HG02678 (cell line): ENCODE data around the gene SLC38A9.

Source experiments
- ATAC-seq: cut with Tn5 transposase; IDR thresholded peaks from one replicate; pipeline ENCODE4 v1.9.1; 2021; ENCODE audit warnings: mild to moderate bottlenecking, moderate library complexity; ENCODE audit not compliant: unreplicated experiment

Gene SLC38A9

GRCh38 chr5:55584398-55585205, 127.5 kb downstream of the SLC38A9 start:
- no peak for ATAC-seq

DNA sequence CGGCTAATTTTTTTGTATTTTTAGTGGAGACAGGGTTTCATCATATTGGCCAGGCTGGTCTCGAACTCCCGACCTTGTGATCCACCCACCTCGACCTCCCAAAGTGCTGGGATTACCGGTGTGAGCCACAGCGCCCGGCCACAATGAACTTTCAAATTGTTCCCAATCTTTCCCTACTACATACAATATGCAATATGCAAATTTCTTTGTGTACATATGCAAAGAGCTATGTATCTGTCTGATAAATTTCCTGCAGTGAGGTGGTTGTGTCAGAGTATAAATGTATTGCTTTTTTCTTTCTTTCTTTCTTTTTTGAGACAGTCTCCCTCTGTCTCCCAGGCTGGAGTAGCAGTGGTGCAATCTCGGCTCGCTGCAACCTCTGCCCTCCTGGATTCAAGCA, 128.5 kb downstream of the SLC38A9 start:
- no peak for ATAC-seq

GRCh38 chr5:55582256-55582655, 129.9 kb downstream of the SLC38A9 start:
- no peak for ATAC-seq

DNA sequence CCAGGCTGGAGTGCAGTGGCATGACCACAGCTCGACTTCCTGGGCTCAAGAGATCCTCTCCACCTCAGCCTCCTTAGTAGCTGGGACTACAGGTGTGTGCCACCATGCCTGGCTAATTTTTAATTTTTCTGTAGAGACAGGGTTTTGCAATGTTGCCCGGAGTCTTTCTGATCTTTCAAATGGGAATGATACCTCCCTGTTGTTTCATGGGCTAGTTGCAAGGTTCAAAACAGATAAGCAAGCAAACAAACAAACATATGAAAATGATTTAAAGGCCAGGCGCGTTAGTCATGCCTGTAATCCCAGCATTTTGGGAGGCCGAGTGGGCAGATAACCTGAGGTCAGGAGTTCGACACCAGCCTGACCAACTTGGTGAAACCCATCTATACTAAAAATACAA, 132.1 kb downstream of the SLC38A9 start:
- no peak for ATAC-seq

- no peak for ATAC-seq
Observed at GRCh38 chr5:55578771-55579170, 133.4 kb downstream of the SLC38A9 start.

GRCh38 chr5:55577353-55578060, 134.6 kb downstream of the SLC38A9 start:
- no peak for ATAC-seq

DNA sequence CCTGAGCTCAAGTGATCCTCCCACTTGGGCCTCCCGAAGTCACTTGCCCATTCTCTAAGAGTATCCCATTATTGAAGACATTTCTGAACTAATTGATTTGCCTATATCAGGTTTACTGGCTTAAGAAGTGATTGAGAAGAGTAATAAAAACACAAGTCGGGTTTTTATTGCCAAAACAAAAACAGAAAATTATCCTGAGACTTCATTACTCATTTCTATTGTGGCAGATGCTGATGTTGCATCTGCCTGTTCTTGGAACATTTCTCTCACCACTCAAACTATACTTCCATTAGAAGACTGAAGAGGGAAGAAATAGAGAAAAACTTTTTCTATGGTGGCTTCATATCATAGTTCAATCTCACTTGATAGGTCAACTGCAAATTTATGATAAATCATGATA, 135.5 kb downstream of the SLC38A9 start:
- no peak for ATAC-seq
